Measurements from ENCODE around the gene IRF2BP1.

- TF ChIP-seq FOXA1 (IDR thresholded peaks at IDR 0.05) (no peak), CTCF (IDR thresholded peaks at IDR 0.05; ENCODE audit: low read depth, low read length, missing input control) (no peak), REST (IDR thresholded peaks at IDR 0.05) (no peak), MAX (IDR thresholded peaks at IDR 0.05) (no peak), GABPA (IDR thresholded peaks at IDR 0.05 in 1 of 2, conservative IDR thresholded peaks at IDR 0.05 in 1 of 2) (no peak)
Measured at GRCh38 chr19:45870798-45871197, 15.1 kb downstream of the IRF2BP1 start.

All from liver (tissue), 3 donors.